SU-DHL-6 (cell line): ENCODE measurements around the gene IGSF11.

Experiments used
- H2AFZ ChIP-seq: fragments of 200-600 bp; sonication (generic); 2 replicates; pipeline ENCODE4 v1.6.1; 2014; ENCODE audit warnings: low read depth, mild to moderate bottlenecking, moderate library complexity, mixed read lengths, antibody characterized with exemption, low read length; ENCODE audit not compliant: severe bottlenecking
- H3F3A ChIP-seq: fragments of 200-600 bp; shearing (Covaris generic); 2 replicates; pipeline ENCODE4 v1.6.0; 2016; ENCODE audit warnings: antibody characterized with exemption, mild to moderate bottlenecking; ENCODE audit not compliant: insufficient read depth
- H3K27ac ChIP-seq: fragments of 200-600 bp; sonication (generic); 2 replicates; pipeline ENCODE4 v1.5.1; 2016; ENCODE audit warnings: low read depth, mild to moderate bottlenecking, low read length, moderate library complexity, mixed read lengths
- H3K27me3 ChIP-seq: fragments of 200-600 bp; sonication (generic), shearing (Covaris generic); 2 replicates; pipeline ENCODE4 v1.6.0; 2014; ENCODE audit warnings: mild to moderate bottlenecking, low read length
- H3K36me3 ChIP-seq: fragments of 200-600 bp; sonication (generic); 2 replicates; pipeline ENCODE4 v1.6.1; 2014; ENCODE audit warnings: mild to moderate bottlenecking, low read length, mixed read lengths
- H3K4me2 ChIP-seq: fragments of 300-600, 200-600 bp; shearing (Covaris generic), sonication (generic); 2 replicates; pipeline ENCODE4 v1.6.0; 2014; ENCODE audit warnings: low read length, low read depth, mild to moderate bottlenecking; ENCODE audit not compliant: poor library complexity, severe bottlenecking
- H3K4me3 ChIP-seq: fragments of 200-600 bp; sonication (generic); 2 replicates; pipeline ENCODE4 v1.5.1; 2014; ENCODE audit warnings: antibody characterized with exemption, low read length, mild to moderate bottlenecking, mixed read lengths; ENCODE audit not compliant: insufficient read depth, poor library complexity, severe bottlenecking
- H3K79me2 ChIP-seq: fragments of 200-600 bp; sonication (generic); 2 replicates; pipeline ENCODE4 v1.6.1; 2014; ENCODE audit warnings: mild to moderate bottlenecking, low read length, moderate library complexity; ENCODE audit not compliant: insufficient read depth
- H3K9ac ChIP-seq: fragments of 200-600 bp; sonication (generic); 2 replicates; pipeline ENCODE4 v1.7.0; 2014; ENCODE audit warnings: mild to moderate bottlenecking, low read length
- H3K9me2 ChIP-seq: fragments of 200-600 bp; sonication (generic); replicated peaks from 2 replicates; pipeline ENCODE4 v1.6.1; 2014; ENCODE audit warnings: low read length; ENCODE audit not compliant: insufficient read depth
- H3K9me3 ChIP-seq: fragments of 200-600 bp; sonication (generic); 2 replicates; pipeline ENCODE4 v1.6.1; 2014; ENCODE audit warnings: low read length, mixed read lengths; ENCODE audit not compliant: insufficient read depth
- H4K20me1 ChIP-seq: fragments of 200-600 bp; sonication (generic); 2 replicates; pipeline ENCODE4 v1.6.1; 2014; ENCODE audit warnings: low read depth, mild to moderate bottlenecking, antibody characterized with exemption, low read length, moderate library complexity, mixed read lengths
- CTCF ChIP-seq: fragments of 200-600 bp; sonication (generic); IDR thresholded peaks from one replicate; pipeline ENCODE4 v1.5.1; 2017; ENCODE audit warnings: antibody characterized with exemption, mild to moderate bottlenecking, low read length, moderate library complexity; ENCODE audit not compliant: insufficient read depth, poor library complexity, severe bottlenecking
- EZH2phosphoT487 ChIP-seq: fragments of 200-600 bp; sonication (generic), shearing (Covaris generic); conservative IDR thresholded peaks from 2 replicates; pipeline ENCODE4 v1.6.1; 2018; ENCODE audit warnings: mild to moderate bottlenecking, antibody characterized with exemption, low read length, moderate library complexity, mixed read lengths

IGSF11 gene

GRCh38 chr3:118941236-118941635, 93.4 kb downstream of the IGSF11 start:
- TF ChIP-seq EZH2phosphoT487 = no peak
- TF ChIP-seq CTCF = no peak
- no peaks in the 10 kb centered on the region for H4K20me1 ChIP-seq
- no peaks in the 10 kb centered on the region for H3F3A ChIP-seq
- no peak overlapping the region for H2AFZ ChIP-seq
- H3K9me3 ChIP-seq = no peaks in the 10 kb centered on the region
- no peaks in the 10 kb centered on the region for H3K79me2 ChIP-seq
- H3K27me3 ChIP-seq = no peaks in the 10 kb centered on the region
- H3K4me2 ChIP-seq = no peak overlapping the region
- no peaks in the 10 kb centered on the region for H3K9me2 ChIP-seq
- H3K36me3 ChIP-seq = no peaks in the 10 kb centered on the region
- H3K9ac ChIP-seq = no peak overlapping the region
- no peak overlapping the region for H3K27ac ChIP-seq
- no peak overlapping the region for H3K4me3 ChIP-seq

GRCh38 chr3:118938183-118938961, 96.3 kb downstream of the IGSF11 start:
- TF ChIP-seq EZH2phosphoT487 (no peak), CTCF (no peak)

GRCh38 chr3:118936811-118937210, 97.8 kb downstream of the IGSF11 start:
- H3K79me2 ChIP-seq = no peaks in the 10 kb centered on the region
- H3F3A ChIP-seq = no peaks in the 10 kb centered on the region
- H4K20me1 ChIP-seq = no peaks in the 10 kb centered on the region
- no peak overlapping the region for H2AFZ ChIP-seq
- TF ChIP-seq EZH2phosphoT487 (no peak), CTCF (no peak)
- H3K9me3 ChIP-seq = no peaks in the 10 kb centered on the region
- H3K4me2 ChIP-seq = no peak overlapping the region
- no peaks in the 10 kb centered on the region for H3K36me3 ChIP-seq
- H3K27me3 ChIP-seq = no peaks in the 10 kb centered on the region
- H3K9me2 ChIP-seq = no peaks in the 10 kb centered on the region
- no peak overlapping the region for H3K27ac ChIP-seq
- no peak overlapping the region for H3K9ac ChIP-seq
- no peak overlapping the region for H3K4me3 ChIP-seq

More at GRCh38 chr3:118938183-118938961, 96.3 kb downstream of the IGSF11 start:
- Histone ChIP-seq H3K4me2 (no peak overlapping the region), H2AFZ (no peak overlapping the region), H3K27ac (no peak overlapping the region), H3K9ac (no peak overlapping the region), H3F3A (no peaks in the 10 kb centered on the region), H3K4me3 (no peak overlapping the region), H3K9me2 (no peaks in the 10 kb centered on the region), H3K27me3 (no peaks in the 10 kb centered on the region), H4K20me1 (no peaks in the 10 kb centered on the region), H3K79me2 (no peaks in the 10 kb centered on the region), H3K9me3 (no peaks in the 10 kb centered on the region), H3K36me3 (no peaks in the 10 kb centered on the region)
